GM12878 (cell line): ENCODE data around the gene MYT1. TPM values are rescaled to one million over a fixed set of nuclear protein-coding genes. Genes with fewer than 3 reads are reported as not detected.

ENCODE experiments used
- ATAC-seq: fragments of 200-7000 bp; cut with Tn5 transposase; 3 replicates; pipeline ENCODE4 v1.9.1; 2020; ENCODE audit warnings: mild to moderate bottlenecking, moderate library complexity
- BruUV-seq: library from RNA; stranded (reverse); fragments of 400-500 nt; replicated peaks from 2 replicates; lab custom pipeline; 2021; lab: Mats Ljungman, UMichigan
- CTCF ChIA-PET: fragments of 300-600 bp; sonication (Branson Sonifier 250); formaldehyde crosslinking; extraction: SDS; loops from one replicate; lab custom pipeline; 2021; ENCODE audit warnings: inconsistent platforms; lab: Yijun Ruan, JAX
- POLR2A ChIA-PET: fragments of 350-600 bp; formaldehyde crosslinking; extraction: SDS; loops from one replicate; lab custom pipeline; 2021; ENCODE audit warnings: inconsistent platforms; lab: Charles Lee
- RAD21 ChIA-PET: fragments of 300-600 bp; sonication (Branson Sonifier 250); formaldehyde crosslinking; loops from one replicate; lab custom pipeline; 2023; ENCODE audit warnings: antibody characterized with exemption; ENCODE audit not compliant: unreplicated experiment; lab: Charles Lee
- SMC1A ChIA-PET: fragments of 300-600 bp; sonication (Branson Sonifier 250); formaldehyde crosslinking; loops from one replicate; lab custom pipeline; 2023; ENCODE audit not compliant: unreplicated experiment, uncharacterized antibody; lab: Charles Lee
- DNase-seq: peaks from one replicate; pipeline ENCODE4 v3.0.0-alpha.2; 2011; ENCODE audit warnings: low read depth, low spot score
- FAIRE-seq: peaks from 3 replicates; lab custom pipeline; 2011; peaks lifted over from hg19 to GRCh38; lab: Jason Lieb, UNC
- H2AFZ ChIP-seq: 2 replicates; pipeline ENCODE4 v1.6.0; 2011; ENCODE audit warnings: low read depth, low read length, control low read depth; ENCODE audit not compliant: control insufficient read depth
- H3K27ac ChIP-seq: 2 replicates; pipeline ENCODE4 v1.5.1; 2011; ENCODE audit warnings: control low read depth; ENCODE audit not compliant: control insufficient read depth, insufficient read depth
- H3K27me3 ChIP-seq, 2 experiments: replicated peaks in 1 of 2; 2 replicates each; pipeline versions ENCODE4 v1.6.0 to v1.6.1; 2011; ENCODE audit warnings: low read length in 1 of 2; ENCODE audit not compliant: control insufficient read depth in 2 of 2, insufficient read depth in 2 of 2
- H3K36me3 ChIP-seq, 2 experiments: 2 replicates each; pipeline ENCODE4 v1.5.1; 2011; ENCODE audit warnings: low read length in 1 of 2; ENCODE audit not compliant: control insufficient read depth in 2 of 2, insufficient read depth in 2 of 2
- H3K4me1 ChIP-seq: 2 replicates; pipeline ENCODE4 v1.6.1; 2011; ENCODE audit warnings: mild to moderate bottlenecking, low read length, moderate library complexity, mixed read lengths; ENCODE audit not compliant: control insufficient read depth, insufficient read depth
- H3K4me2 ChIP-seq: 2 replicates; pipeline ENCODE4 v1.6.0; 2011; ENCODE audit warnings: control low read depth; ENCODE audit not compliant: control insufficient read depth, insufficient read depth
- H3K4me3 ChIP-seq: fragments of 200-600 bp; sonication (generic); 2 replicates; pipeline ENCODE4 v1.5.1; 2016
- H3K79me2 ChIP-seq: 2 replicates; pipeline ENCODE4 v1.6.0; 2011; ENCODE audit warnings: low read length; ENCODE audit not compliant: control insufficient read depth, insufficient read depth
- H3K9ac ChIP-seq: 2 replicates; pipeline ENCODE4 v1.8.0; 2011; ENCODE audit warnings: low read length, control low read depth, mixed read lengths; ENCODE audit not compliant: control insufficient read depth, insufficient read depth
- H3K9me3 ChIP-seq: replicated peaks from 3 replicates; pipeline ENCODE4 v1.5.1; 2011; ENCODE audit warnings: mild to moderate bottlenecking, low read length; ENCODE audit not compliant: control insufficient read depth, insufficient read depth
- H4K20me1 ChIP-seq: 2 replicates; pipeline ENCODE4 v1.6.0; 2011; ENCODE audit not compliant: control insufficient read depth, insufficient read depth
- IKZF2 ChIP-seq, 2 experiments: fragments of 450-650 bp; IDR thresholded peaks; 2 replicates each; pipeline ENCODE4 v1.6.1; 2017; ENCODE audit warnings: mild to moderate bottlenecking in 2 of 2, moderate library complexity in 2 of 2
- KAT2A ChIP-seq: conservative IDR thresholded peaks from 2 replicates; pipeline ENCODE4 v1.6.1; 2011; ENCODE audit warnings: low read depth, low read length; ENCODE audit not compliant: control insufficient read depth
- PAX5 ChIP-seq: IDR thresholded peaks from 2 replicates; pipeline ENCODE4 v1.6.1; 2011; ENCODE audit warnings: low read depth, low read length, borderline replicate concordance
- WGBS: methylation state at CpG from one replicate; pipeline ENCODE4 v1.1.6; 2016; ENCODE audit warnings: low lambda C conversion rate; ENCODE audit not compliant: insufficient replicate concordance, insufficient coverage; ENCODE audit errors: missing lambda C conversion rate; 5-methylcytosine and 5-hydroxymethylcytosine counted together
- in situ Hi-C: fragments of 300-500 bp; cut with MboI; formaldehyde crosslinking; loops from 9 replicates; pipeline ENCODE4 v1.14.3; 2018; ENCODE audit warnings: mixed read lengths
- intact Hi-C: fragments of 100-400 bp; cut with micrococcal nuclease; formaldehyde crosslinking; loops from one replicate; pipeline ENCODE4 v1.14.2; 2022; ENCODE audit not compliant: unreplicated experiment
- polyA plus RNA-seq, 11 experiments: library from polyadenylated mRNA; depleted of rRNA in 4 of 11; unstranded in 6 of 11; stranded (reverse) in 5 of 11; fragments of >200 nt; fragmentation: Nextera tagmentation in 4 of 11; fragmentation: Illumina TruSeq in 1 of 11; extraction: Ambion mirVana in 4 of 11; extraction: Trizol in 1 of 11; gene quantifications; 1 replicate in 1 of 11; 2 replicates in 10 of 11; pipeline versions ENCODE4 v1.2.1 to v1.2.3, GENCODE V29; 2011 to 2016; ENCODE audit warnings: inconsistent platforms in 2 of 11, missing spikeins in 2 of 11, low read depth in 1 of 11
- total RNA-seq, 4 experiments: library from RNA; depleted of rRNA in 3 of 4; stranded (reverse); fragments of >200 nt in 3 of 4; fragmentation: Illumina TruSeq in 1 of 4; extraction: Trizol in 1 of 4; gene quantifications; 2 replicates each; pipeline versions ENCODE4 v1.2.1 to v1.2.3, GENCODE V29; 2013 to 2021
- TF ChIP-seq, protein P1 (sequence below): IDR thresholded peaks from 2 replicates; pipeline ENCODE4 v1.6.1; 2012; ENCODE audit warnings: mild to moderate bottlenecking, low read depth, low read length
- TF ChIP-seq, protein P2 (sequence below): fragments of 450-650 bp; IDR thresholded peaks from 2 replicates; pipeline ENCODE4 v1.6.1; 2016; ENCODE audit warnings: mild to moderate bottlenecking, moderate library complexity, borderline replicate concordance

MYT1 gene
- total and polyA plus RNA-seq, 10 of the 15 experiments (the other 5 are each of a cell fraction or from before 2014, with no cell fraction given) = 0.01 to 0.10 TPM; not detected in 8

DNA sequence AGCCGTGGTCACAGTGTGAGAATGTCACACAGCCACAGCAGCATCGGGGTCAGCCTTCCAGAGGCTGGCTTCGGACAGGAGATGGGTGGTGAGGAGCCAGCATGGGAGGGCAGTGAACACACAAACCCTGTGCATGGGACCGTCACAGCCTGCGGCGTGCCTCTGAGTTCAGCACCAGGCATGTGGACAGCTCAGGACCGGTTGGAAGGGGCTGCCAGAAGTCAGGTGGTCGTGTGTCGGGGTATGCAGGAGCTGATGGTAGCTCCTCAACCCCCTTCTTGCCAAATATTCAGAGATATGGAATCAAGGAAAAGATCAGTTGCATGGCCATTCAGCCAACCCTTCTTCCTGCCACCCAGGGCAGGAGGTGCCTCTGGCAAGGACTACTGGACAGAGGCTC lies 28.2 kb downstream of the MYT1 start:
- H4K20me1 ChIP-seq = no peaks in the 10 kb centered on the region
- H3K27ac ChIP-seq = no peak overlapping the region
- in situ Hi-C loops = no loop called here
- no peaks in the 10 kb centered on the region for H3K36me3 ChIP-seq
- H3K9me3 ChIP-seq = no peaks in the 10 kb centered on the region; the same call in 2 of the 3 replicates
- peaks cover 0 to 2% of the 10 kb centered on the region in 2 experiments; a peak in 3 of 4 replicates for H3K27me3 ChIP-seq
- WGBS = 42% methylated on average over 9 of the region's 9 CpGs
- POLR2A ChIA-PET = no interaction called here
- DNase-seq = no peak
- no peaks in the 10 kb centered on the region for H3K4me1 ChIP-seq
- no TSS peak for BruUV-seq
- no peak overlapping the region for H3K4me2 ChIP-seq
- no peak overlapping the region for H3K4me3 ChIP-seq
- no peaks in the 10 kb centered on the region for H3K79me2 ChIP-seq
- intact Hi-C loops = no loop called here
- CTCF ChIA-PET = interaction anchor here (1.3 kb wide), 1 partner anchor 94 kb away, joined by 3 read pairs; no protein-coding TSS in a partner anchor
- no peak for ATAC-seq
- TF ChIP-seq PAX5 = peak; percentile 55; the same call in 1 of the 2 replicates
- TF ChIP-seq IKZF2 (IDR thresholded peaks at IDR 0.05) = no peak
- TF ChIP-seq, protein P1, sequence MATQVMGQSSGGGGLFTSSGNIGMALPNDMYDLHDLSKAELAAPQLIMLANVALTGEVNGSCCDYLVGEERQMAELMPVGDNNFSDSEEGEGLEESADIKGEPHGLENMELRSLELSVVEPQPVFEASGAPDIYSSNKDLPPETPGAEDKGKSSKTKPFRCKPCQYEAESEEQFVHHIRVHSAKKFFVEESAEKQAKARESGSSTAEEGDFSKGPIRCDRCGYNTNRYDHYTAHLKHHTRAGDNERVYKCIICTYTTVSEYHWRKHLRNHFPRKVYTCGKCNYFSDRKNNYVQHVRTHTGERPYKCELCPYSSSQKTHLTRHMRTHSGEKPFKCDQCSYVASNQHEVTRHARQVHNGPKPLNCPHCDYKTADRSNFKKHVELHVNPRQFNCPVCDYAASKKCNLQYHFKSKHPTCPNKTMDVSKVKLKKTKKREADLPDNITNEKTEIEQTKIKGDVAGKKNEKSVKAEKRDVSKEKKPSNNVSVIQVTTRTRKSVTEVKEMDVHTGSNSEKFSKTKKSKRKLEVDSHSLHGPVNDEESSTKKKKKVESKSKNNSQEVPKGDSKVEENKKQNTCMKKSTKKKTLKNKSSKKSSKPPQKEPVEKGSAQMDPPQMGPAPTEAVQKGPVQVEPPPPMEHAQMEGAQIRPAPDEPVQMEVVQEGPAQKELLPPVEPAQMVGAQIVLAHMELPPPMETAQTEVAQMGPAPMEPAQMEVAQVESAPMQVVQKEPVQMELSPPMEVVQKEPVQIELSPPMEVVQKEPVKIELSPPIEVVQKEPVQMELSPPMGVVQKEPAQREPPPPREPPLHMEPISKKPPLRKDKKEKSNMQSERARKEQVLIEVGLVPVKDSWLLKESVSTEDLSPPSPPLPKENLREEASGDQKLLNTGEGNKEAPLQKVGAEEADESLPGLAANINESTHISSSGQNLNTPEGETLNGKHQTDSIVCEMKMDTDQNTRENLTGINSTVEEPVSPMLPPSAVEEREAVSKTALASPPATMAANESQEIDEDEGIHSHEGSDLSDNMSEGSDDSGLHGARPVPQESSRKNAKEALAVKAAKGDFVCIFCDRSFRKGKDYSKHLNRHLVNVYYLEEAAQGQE = peak; percentile 80
- RAD21 ChIA-PET = no interaction called here
- SMC1A ChIA-PET = no interaction called here
- H3K9ac ChIP-seq = no peak overlapping the region
- FAIRE-seq = no peak
- H2AFZ ChIP-seq = no peak overlapping the region

DNA sequence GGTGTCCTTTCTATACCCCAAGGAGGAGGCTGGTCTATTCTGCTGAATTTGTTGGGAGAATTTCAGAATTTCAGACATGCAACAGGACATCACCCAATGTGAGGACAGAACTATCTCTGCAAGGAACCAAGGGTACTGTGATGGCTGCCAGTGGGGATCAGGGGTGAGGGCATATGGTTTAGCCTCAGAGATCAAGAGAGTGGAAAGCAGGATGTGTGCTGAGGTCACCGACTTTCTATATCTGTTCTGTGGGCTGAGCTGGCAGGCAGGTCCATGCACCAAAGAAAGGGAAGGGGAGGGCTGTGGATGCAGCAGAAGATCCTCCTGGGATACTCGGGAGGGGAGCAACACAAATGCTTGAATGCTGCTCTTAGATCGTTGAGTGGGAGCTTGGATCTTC lies 28.8 kb downstream of the MYT1 start:
- CTCF ChIA-PET = no interaction called here
- Histone ChIP-seq H3K27ac (no peak overlapping the region), H3K9ac (no peak overlapping the region), H3K4me3 (no peak overlapping the region), H3K27me3 (peaks cover 0 to 2% of the 10 kb centered on the region in 2 experiments; a peak in 3 of 4 replicates), H3K79me2 (no peaks in the 10 kb centered on the region), H3K36me3 (no peaks in the 10 kb centered on the region), H3K9me3 (no peaks in the 10 kb centered on the region), H2AFZ (no peak overlapping the region), H3K4me1 (no peaks in the 10 kb centered on the region), H3K4me2 (no peak overlapping the region), H4K20me1 (no peaks in the 10 kb centered on the region)
- intact Hi-C loops = no loop called here
- ATAC-seq (no peak), DNase-seq (no peak), FAIRE-seq (no peak)
- in situ Hi-C loops = no loop called here
- 2% methylated on average over 3 of the region's 3 CpGs for WGBS
- BruUV-seq = no TSS peak
- no peak for TF ChIP-seq KAT2A
- TF ChIP-seq, protein P2, sequence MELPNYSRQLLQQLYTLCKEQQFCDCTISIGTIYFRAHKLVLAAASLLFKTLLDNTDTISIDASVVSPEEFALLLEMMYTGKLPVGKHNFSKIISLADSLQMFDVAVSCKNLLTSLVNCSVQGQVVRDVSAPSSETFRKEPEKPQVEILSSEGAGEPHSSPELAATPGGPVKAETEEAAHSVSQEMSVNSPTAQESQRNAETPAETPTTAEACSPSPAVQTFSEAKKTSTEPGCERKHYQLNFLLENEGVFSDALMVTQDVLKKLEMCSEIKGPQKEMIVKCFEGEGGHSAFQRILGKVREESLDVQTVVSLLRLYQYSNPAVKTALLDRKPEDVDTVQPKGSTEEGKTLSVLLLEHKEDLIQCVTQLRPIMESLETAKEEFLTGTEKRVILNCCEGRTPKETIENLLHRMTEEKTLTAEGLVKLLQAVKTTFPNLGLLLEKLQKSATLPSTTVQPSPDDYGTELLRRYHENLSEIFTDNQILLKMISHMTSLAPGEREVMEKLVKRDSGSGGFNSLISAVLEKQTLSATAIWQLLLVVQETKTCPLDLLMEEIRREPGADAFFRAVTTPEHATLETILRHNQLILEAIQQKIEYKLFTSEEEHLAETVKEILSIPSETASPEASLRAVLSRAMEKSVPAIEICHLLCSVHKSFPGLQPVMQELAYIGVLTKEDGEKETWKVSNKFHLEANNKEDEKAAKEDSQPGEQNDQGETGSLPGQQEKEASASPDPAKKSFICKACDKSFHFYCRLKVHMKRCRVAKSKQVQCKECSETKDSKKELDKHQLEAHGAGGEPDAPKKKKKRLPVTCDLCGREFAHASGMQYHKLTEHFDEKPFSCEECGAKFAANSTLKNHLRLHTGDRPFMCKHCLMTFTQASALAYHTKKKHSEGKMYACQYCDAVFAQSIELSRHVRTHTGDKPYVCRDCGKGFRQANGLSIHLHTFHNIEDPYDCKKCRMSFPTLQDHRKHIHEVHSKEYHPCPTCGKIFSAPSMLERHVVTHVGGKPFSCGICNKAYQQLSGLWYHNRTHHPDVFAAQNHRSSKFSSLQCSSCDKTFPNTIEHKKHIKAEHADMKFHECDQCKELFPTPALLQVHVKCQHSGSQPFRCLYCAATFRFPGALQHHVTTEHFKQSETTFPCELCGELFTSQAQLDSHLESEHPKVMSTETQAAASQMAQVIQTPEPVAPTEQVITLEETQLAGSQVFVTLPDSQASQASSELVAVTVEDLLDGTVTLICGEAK = no peak
- SMC1A ChIA-PET = no interaction called here
- RAD21 ChIA-PET = no interaction called here
- POLR2A ChIA-PET = no interaction called here
